Measurements from ENCODE around the gene BCL11B.
A peak's percentile ranks its signal among the peaks of the same experiment; 100 is the strongest.

Gene BCL11B

DNA sequence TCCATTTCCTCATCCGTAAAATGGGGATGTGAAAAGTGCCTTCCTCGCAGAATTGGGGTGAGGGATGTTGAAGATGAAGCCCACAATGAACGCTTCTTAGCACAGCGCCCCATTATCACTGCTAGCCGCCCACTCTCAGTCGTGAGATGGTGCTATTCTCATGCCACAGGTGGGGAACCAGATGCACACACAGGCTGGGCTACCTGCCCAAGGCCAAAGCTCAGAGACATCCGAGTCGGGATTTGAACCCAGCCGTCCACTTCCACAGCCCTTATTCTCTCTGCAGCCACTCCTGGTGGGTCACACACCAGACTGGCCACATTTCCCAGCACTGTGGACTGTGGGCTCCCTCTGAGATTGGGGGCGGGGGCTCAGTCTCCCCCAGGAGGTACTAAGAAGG, 55.8 kb downstream of the BCL11B start:
- DNase-seq, result no peak

DNA sequence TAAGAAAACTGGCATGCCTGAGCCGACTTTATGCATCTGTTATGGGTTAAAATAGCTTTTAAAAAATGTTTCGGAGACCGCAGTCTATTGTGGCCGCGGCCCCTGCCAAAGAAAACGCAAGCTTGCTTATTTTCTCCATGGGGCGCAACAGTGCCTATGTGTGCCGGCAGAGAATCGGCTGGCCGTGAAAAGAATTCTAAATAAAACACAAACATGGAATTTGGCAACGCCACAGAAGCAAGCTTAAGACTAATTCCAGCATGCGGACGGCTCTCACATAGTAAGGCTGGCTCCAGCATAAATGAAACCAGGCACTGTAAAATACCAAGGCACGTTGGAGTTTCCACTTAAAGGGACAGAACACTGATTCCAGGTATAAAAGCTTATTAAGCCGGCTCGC, 56.7 kb downstream of the BCL11B start:
- DNase-seq, result peak; percentile 6

DNA sequence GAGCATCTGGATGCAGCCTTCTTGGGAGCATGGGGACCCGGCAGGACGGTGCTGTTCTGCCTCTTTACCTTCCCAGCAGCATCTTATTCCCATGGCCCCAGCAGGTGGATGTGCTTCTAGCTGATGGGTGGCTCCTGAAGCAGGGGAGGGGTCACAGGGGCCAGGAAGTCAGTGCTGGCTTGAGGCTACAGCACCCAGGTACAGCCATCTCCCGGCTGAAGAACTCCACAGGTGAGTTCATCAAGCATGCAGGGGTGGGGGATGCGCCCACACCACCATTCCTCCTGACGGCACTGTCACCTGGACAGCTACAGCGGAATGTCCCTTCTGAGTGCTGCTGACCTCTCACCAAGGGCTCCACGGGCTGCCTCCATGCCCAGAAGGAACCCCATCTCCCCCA, 57.3 kb downstream of the BCL11B start:
- no peak for DNase-seq

DNA sequence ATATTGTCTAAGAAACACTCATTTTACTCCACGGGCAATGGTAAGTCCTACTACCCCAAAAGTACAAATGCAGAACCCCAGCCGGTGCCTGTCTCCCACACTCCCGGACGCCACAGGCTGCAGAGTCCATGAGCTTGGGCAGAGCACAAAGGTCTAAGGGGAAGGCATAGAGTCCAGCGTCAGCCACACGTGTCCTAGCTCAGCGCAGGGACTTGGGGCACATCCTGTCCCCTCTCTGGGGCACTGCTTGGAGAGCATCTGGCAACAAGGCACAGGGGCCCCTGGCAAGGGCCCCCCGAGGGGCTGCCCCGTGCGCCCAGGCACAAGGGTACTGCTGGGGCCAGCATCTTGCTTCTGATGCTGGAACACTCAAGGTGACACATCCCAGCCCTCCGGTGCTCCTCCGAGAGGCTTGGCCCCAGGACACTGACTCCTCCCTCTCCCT, 58.4 kb downstream of the BCL11B start:
- DNase-seq, result no peak

DNA sequence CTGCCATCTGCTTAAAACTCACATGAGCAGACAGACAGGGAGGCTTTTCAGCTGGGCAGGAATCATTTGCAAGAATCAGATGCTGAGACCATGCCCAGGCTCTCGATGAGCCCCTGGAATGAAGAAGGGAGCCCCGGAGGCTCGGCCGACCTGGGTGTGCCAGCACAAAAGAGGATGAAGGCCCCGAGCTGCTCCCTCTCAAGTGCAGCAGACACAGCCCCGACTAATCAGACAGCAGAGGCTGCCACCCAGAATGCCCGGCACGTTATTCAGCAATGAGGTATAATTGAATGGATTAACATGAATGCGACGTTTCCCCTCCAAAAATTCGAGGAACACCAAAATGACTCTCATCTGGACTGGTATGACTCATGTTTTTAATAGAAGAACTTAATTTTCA, 58.9 kb downstream of the BCL11B start:
- no peak for DNase-seq

DNA sequence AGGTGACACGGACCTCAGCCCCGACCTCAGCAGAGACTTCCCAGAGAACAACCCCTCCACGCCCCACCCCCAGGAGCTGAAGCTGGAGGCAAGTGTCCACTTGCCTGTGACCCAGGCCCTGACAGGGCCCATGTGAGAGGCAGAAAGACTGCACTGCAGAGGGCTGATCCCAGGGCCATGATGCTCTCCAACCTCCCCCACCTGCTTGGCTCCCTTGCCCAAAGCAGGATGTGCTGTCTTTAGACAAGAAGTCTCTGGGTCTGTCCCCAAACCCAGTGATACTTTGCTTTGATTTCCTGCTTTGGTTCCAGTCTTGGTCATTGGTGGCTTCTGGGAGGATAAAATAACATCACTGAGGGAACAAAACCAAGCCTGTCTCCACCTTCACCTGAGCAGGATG, 59.4 kb downstream of the BCL11B start:
- DNase-seq, result no peak

DNA sequence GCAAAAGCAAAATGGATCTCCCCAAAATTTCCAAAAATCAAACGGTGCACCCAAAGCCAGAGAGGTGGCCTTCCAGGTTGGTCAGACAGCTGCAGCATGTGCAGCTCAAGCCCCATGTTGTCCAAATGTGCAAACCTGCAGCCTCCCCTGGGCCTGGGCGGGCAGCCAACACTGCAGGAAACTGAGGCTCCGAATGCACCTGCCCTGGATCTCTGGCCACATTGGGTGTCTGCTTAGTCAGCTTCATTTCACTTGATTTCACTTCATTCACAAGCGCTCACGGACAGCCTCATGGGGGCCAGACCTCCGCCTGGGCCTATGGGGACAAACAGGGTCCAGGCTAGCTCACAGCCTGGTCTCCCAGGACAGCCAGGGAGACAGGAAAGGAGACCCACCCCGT, 59.8 kb downstream of the BCL11B start:
- no peak for DNase-seq

DNA sequence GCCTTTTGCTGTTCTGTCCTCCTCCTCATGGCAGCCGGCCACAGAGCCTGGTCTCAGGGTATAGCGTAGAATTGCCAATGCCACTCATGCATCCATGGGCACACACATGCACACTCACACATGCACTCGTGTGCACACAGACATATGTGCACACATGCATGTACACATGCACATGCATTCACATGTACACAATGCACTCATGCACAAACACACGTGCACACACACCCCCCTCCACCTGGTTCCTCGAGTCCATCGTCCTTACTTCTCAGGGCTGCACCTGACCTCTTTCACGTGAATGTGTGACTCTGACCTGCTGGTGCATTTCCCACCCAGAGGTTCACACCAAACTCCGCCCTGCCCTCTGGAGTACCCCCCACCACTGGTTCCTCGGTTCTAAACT, 60.6 kb downstream of the BCL11B start:
- DNase-seq, result no peak

DNA sequence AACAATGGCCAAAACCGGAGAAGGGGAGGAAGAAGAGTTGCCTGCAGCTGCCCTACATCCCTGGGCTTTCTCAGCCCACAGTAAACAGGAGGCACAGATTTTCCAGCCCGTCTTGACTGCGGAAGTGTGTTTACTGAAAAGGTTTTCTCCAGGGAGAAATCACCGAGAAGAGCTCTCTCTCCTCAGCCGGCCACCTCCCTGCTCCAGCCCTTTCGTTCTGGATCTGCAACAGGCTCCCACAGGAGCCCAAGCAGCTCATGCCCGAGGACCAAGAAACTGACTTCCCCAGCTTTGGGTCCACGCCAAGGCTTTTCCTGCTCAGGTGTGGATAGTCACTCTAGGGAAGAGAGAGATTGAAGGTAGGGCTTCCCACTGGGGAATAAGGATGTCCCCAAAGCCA, 61.7 kb downstream of the BCL11B start:
- DNase-seq, result no peak

DNA sequence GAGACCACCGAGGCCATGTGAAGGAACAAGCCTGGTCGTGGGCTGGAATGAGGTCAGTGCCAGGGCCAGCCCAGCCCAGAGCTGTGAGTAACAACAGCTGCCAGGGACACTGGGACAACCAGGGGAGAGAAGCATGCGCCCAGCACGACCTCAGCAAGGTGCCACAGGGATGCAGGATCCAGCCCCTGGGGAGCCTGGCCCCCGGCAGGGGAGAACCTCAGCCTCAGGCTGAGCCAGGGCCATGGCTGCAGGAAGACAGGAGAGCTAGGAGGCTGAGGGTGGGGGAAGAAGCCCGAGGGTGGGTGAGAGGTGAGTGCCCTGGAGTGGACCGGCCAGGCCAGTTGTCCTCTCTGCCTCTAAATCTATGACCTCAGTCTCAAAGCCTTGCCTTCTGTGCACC, 62.6 kb downstream of the BCL11B start:
- DNase-seq, result no peak

DNA sequence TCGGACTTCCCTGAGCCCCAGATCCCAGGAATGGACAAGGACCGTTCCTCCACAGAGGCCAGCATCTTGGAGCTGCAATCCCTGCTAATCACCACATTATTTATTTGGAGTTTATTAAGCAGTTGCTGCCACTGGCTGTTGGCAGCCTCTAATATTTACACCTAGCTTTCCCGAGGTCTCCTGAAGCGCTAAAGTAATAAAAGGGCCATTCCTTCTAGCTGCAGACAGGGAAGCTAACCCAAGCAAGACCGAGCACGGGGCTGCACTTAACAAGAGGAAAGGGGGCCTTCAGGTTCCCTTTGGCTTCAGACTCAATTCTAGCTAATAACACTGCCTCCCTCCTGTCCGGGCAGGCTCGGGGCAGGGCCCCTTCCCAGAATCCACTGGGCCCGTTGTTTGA, 63.7 kb downstream of the BCL11B start:
- no peak for DNase-seq

DNA sequence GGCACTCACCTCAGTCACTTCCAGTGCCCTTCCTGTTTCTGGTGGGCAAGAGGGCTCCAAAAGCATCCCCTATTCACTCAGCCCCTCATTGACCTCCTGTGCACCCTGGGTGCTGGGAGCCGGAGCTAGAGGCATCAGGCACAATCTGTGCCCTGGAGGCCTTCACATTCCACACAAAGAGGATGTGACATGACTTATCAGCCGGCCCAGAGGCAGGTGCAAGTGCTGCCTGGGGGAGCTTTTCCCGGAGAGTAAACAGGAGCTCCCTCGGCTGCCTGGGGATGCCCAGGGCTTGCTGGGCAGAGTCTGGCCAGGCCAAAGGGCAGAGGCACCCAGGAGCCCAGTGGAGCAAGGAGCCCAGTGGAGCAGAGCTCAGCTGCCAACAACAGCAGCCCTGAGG, 64.5 kb downstream of the BCL11B start:
- DNase-seq, result no peak

DNA sequence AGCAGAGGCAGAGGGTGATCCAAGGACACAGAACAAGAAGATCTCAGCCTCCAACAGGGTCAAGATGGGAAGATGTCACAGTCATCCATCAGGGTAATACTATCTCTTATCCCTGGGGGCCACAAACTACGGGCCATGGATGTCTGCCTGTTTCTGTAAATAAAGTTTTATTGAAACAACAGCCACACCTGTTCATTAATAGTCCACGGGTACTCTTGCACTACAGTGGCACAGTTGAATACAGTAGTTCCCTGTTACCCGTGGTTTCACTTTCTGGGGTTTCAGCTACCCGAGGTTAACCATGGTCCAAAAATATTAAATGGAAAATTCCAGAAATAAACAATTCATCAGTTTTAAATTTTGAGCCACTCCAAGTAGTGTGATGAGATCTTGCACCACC, 65.9 kb downstream of the BCL11B start:
- DNase-seq, result no peak

DNA sequence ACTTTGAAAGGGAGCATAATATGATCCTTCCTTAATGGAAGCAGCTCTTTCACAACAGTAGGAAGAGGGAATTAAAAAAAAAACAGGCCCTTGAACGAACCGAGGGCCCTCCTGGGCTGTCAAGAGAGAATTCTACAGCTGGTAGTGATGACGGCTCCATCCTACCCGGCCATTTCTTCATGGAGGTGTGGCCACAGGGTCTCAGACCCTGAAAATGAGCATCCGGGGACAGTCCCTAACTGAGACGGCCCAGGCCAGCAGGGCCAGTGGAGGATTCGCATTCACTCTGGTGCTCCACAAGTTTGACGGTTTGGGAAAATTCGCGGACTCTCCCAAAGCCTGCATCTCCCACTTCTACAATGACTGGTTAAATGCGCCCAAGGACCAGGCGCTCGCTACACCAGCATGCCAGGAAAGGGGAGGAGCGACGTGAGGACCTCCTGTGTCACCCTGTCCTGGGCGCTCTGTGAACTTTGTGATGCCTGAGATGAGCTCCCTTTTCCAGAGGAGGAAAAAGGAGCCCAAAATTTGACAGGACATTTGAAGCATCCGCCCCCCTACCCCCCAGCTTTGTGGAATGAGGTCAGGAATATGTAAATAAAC, 66.8 kb downstream of the BCL11B start:
- no peak for DNase-seq

DNA sequence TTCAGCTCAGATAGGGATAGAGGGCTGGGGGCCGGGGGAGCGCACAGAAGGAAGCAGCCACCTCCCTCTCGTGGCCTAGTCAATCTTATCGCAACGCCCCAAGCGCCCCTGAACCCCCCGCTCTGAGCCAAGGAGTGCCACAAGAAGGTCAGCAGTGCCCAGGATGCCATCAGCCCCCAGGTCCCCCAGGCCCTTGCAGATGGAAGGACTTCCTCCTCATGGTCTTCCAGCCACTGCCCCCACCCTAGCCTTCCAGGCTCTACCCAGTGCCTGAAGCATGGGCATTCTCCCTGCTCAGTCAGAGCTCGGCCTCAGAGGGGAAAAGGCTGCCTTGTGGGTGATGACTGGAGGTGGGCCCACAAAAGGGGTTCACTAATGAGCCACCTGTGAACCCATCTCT, 68.2 kb downstream of the BCL11B start:
- no peak for DNase-seq

DNA sequence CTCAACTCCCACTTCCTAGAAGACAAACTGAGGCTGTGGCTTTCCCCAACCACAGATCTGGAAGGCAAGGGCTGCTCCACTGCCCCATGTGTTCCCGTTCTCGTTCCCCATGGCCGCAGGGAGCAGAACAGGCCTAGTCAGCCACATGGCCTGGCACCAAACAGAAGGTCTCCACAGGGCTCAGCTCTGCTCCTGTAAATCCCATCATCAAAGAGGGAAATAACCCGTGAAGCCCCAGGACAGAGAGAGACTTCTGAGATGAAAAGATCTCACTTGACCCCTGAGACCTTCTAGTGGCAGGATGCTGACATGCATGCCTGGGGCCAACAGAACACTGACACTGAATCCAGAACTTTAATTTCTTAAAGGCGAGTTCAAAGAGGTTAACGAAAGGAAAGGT, 68.9 kb downstream of the BCL11B start:
- DNase-seq, result no peak

DNA sequence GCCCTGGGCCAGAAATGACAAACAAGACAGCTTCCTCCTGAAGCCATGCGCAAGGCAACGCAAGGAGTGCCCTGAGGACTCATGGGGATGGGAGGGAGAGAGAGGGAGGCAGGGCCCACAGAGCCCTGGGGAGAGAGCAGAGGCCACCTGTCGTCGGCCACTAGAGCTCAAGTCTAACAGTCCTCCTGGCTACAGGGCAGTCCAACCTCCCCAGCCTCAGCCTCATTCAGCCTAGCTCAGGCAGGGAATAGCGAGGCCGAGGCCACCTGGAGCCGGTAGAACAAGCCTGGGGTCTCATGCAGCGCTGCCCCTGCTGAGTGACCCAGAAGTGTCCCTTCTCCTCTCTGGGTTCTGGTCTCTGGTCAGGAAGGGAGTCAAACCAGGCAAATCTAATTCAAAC, 69.5 kb downstream of the BCL11B start:
- DNase-seq, result no peak

DNA sequence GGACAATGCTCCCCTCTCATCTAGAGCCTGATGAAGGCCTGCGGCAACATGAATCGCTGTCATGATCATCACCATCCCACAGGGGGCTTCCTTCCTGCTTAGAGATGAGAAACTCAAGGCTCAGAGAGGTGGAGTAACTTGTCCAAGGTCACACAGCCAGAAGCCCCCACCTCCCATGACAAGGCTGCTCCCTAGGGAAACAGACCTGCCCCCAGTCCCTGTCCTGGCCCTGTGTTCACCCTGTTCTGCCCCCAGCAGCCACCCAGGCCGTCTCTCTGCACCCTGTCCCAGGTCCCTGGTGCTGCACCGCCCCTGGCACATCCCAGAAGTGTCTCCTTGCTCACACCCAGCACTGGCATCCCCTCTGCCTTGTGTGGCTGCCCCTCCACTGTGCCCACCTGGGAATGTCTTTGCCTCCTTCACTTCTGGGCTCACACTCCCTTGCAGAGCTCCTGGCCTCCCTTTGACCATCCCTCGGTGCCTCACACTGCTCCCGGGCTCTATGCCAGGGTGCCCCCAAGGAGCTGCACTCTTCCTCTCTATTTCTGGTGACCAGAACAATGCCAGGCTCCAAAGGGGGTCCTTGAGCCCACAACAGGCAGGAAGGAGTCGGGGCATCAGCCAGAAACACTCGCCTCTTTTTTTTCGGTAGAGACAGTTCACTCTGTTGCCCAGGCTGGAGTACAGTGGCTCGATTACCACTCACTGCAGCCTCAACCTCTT, 70.5 kb downstream of the BCL11B start:
- no peak for DNase-seq

DNA sequence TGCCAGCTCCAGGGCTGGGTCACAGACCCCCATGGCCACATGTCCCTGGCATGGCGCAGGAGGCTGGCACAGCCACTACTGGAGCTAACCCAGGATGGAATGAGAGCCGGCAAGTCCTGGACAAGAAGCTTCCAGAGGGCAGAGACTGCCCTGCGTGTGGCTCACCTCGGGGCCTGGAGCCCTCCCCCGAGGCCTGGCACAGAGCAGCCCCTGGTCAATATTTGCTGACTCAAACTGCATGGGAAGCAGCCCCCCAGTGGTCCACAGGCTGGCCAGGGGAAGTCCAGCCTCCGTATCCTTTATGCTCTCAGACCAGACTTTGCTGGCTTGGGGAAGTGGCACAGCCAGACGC, 71.4 kb downstream of the BCL11B start:
- no peak for DNase-seq

DNA sequence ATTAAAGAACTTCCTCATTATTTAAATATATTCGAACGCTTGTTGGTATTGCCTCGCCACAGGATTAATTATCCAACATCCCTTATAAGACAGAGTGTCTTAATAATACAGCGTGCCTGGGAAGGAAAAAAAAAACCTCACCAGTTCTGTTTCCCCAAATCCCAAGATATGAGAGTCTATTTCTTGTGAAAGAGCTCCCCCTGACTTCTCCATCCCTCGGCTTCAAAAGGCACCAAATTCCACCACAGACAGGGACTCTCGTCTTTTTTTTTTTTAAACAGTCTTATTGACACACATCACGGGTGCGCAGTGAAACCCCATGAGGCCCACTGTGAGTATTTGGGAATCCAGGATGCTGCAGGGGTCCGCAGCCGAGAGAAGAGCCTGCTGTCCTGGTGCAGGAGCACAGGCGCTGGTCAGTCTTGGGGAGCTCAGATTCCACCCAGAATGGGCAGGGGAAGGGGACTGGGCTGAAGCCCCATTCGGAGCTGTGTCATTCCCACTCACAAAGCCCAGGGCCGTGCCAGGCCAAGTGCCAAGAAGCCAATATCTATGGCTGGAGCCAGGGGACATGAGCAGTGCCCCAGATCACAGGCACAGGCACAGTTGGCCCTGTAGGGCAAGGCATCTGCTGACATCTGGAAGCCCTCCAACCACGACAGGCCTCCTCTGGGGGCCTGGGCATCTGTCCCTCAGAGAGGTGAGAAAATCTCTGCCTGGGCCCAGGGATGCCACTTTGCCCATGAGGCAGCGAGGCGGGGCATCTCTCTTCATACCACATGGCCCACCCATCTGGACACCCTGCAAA, 71.9 kb downstream of the BCL11B start:
- DNase-seq, result no peak

DNA sequence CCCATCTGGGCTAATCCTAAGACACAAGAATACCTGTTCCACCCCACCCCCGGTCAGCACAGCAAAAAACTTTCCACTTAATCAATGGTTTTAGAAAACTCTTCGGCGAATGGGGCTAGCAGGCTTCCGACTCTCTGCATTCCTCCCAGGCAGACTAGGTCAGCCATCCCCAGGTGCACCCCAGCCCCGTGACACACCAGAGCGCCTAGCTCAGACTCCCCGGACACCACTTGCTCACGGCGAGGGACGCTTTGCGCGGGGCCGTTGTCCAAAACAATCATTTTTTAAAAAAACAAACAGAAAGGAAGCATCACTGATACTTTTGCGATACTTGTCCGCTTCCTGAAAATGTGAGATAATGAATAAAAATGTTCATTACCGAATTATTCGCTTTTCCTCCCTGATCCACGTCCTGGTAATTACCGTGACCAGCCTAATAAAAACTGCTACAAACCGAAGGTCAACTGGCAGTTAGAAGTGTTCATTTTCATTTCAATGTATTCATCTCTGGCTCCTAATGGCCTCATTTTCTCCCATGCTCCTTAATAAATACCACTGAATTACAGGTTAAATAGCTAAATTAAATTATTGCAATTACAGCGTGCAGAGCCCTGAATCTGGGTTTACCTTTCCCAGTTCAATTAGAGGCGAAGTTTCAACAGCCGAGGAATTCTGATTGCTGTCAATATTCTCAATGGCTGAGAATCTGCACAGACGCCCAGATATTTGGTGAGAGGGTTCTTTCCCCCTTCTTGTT, 73.1 kb downstream of the BCL11B start:
- no peak for DNase-seq

DNA sequence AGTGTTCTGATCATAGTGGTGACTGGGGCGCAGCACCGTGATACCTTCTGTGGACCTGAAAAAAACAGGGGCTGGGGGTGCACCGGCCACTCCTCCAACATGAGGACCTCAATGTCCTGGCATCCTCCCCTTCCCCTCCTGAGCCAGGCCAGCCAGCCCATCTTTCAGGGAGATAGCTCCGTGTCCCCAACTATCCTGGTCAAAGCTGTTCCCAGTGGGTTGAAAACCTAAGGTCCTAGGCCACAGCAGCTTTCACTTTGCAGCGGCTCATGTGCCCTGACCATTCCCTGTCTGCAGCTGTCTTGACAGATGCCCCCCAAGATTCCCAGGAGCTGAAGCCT, 75.7 kb downstream of the BCL11B start:
- DNase-seq, result no peak

DNA sequence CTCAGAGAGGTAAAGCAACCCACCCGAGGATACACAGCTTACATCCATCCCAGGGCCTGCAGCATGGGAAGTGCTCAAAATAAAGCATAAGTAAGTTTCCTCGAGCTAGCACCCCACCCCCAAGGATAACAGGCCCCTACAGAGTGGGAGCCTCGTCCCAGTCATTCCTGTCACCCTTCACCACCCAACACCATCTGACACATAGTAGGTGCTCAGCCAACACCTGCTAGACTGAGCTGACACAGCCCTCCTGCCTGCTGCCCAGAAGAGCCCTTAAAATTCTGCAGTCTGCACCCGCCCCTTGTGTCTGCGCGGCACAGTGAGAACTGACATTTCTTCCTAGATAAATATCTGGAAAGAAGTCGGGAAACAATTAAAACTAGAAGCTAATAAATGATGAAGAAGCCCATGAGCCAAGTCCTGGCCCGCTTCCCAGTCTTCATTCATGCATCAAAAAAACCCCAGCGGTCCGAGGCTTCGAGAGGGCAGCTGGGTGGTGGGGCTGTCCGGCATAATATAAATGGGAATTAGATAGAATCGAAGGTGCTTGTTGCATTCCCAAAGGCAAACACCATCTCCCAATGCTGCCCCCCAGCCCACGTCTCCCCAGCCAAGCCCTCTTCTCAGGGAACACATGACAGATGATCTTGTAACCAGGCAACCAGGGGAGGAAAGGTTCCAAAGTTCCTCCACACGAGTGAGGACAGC, 76.2 kb downstream of the BCL11B start:
- no peak for DNase-seq

Data from NCI-H2227 treated with DMSO at 0.1 percent for 48 hours (cell line).